ENCODE data around the gene EVI5L. TPM values are rescaled to one million over a fixed set of nuclear protein-coding genes. Genes with fewer than 3 reads are reported as not detected.
A peak's percentile ranks its signal among the peaks of the same experiment; 100 is the strongest.

EVI5L gene
- total and polyA plus RNA-seq, 2 of the 4 experiments (the other 2 are of a cell fraction) = 12.7 to 14.6 TPM

GRCh38 chr19:7795555-7796161 is 34.4 kb upstream of the EVI5L start (continued):
- TF ChIP-seq MXI1 (IDR thresholded peaks at IDR 0.05; ENCODE audit: borderline replicate concordance, low read depth, low read length) = no peak

- Histone ChIP-seq H3K9me3 (ENCODE audit: control insufficient read depth, insufficient read depth, low read length) (peaks cover 4% of the 10 kb centered on the region; the same call in 1 of the 2 replicates), H3K4me2 (ENCODE audit: low read depth, low read length) (peak overlapping the region; percentile 75), H3K27me3 (ENCODE audit: control insufficient read depth, insufficient read depth, low read length) (no peaks in the 10 kb centered on the region), H3K14ac (replicated peaks; ENCODE audit: low read depth, low read length) (no peak overlapping the region), H3K36me3 (ENCODE audit: control insufficient read depth, insufficient read depth, low read length) (no peaks in the 10 kb centered on the region), H3K9ac (ENCODE audit: low read depth, low read length) (no peak overlapping the region), H4K20me1 (ENCODE audit: insufficient read depth, low read length) (no peaks in the 10 kb centered on the region), H2BK15ac (ENCODE audit: low read depth, low read length) (no peak overlapping the region), H2AFZ (replicated peaks; ENCODE audit: low read length, poor library complexity) (peak overlapping the region; percentile 91), H2BK120ac (ENCODE audit: low read depth, low read length) (peak overlapping the region; percentile 27; the same call in 1 of the 2 replicates), H3K23ac (ENCODE audit: low read depth, low read length) (0 out of 2 replicates have a peak overlapping the region, but pooled peaks have one; percentile 8), H3K4me1 (ENCODE audit: control insufficient read depth, insufficient read depth, low read length) (peaks cover 6% of the 10 kb centered on the region), H4K5ac (ENCODE audit: low read depth, low read length) (no peak overlapping the region), H3K27ac (ENCODE audit: insufficient read depth, low read length) (no peak overlapping the region), H4K91ac (ENCODE audit: insufficient read depth, low read depth, low read length) (no peak overlapping the region), H4K8ac (ENCODE audit: low read depth in 2 of 2, low read length in 2 of 2) (peak overlapping the region in 1 of 2 experiments; percentile 54; a peak in 1 of 4 replicates), H3K18ac (ENCODE audit: low read depth, low read length) (no peak overlapping the region), H3K4me3 (ENCODE audit: insufficient read depth, low read depth, low read length) (peak overlapping the region; percentile 20), H3K9me1 (ENCODE audit: insufficient read depth, low read length) (0 out of 2 replicates have a peak, but pooled peaks cover 3% of the 10 kb centered on the region), H2BK20ac (ENCODE audit: low read depth, low read length) (0 out of 2 replicates have a peak overlapping the region, but pooled peaks have one; percentile 29), H2AK9ac (replicated peaks; ENCODE audit: low read depth, low read length, poor library complexity) (no peak overlapping the region), H3K4ac (ENCODE audit: low read depth, low read length) (no peak overlapping the region), H3K56ac (ENCODE audit: extremely low read depth, insufficient read depth, low read length) (no peak overlapping the region), H3K79me1 (ENCODE audit: low read depth in 1 of 2, low read length in 2 of 2) (no peaks in the 10 kb centered on the region), H2AK5ac (ENCODE audit: low read depth, low read length) (no peak overlapping the region), H2BK5ac (ENCODE audit: low read depth, low read length, poor library complexity, severe bottlenecking) (no peak overlapping the region)
- ATAC-seq (ENCODE audit: low read depth) (peak; percentile 89), DNase-seq (peak; percentile 81)
- TF ChIP-seq CTCF (conservative IDR thresholded peaks at IDR 0.05; ENCODE audit: low read depth, low read length) = peak; percentile 71
- TF ChIP-seq BHLHE40 (IDR thresholded peaks at IDR 0.05; ENCODE audit: low read depth, low read length) = peak; percentile 45; the same call in 1 of the 2 replicates
- peak; percentile 66; the same call in 1 of the 2 replicates for TF ChIP-seq CEBPB (IDR thresholded peaks at IDR 0.05; ENCODE audit: low read depth, low read length)
- TF ChIP-seq RAD21 (IDR thresholded peaks at IDR 0.05; ENCODE audit: low read length) = peak; percentile 78
- TF ChIP-seq ELK1 (IDR thresholded peaks at IDR 0.05; ENCODE audit: borderline replicate concordance, low read depth, low read length) = no peak
- no peak for TF ChIP-seq MAZ (IDR thresholded peaks at IDR 0.05; ENCODE audit: borderline replicate concordance, low read depth, low read length)
- peak; percentile 72 for TF ChIP-seq SMC3 (IDR thresholded peaks at IDR 0.05; ENCODE audit: low read depth, low read length)
- TF ChIP-seq NFE2L2 (IDR thresholded peaks at IDR 0.05; ENCODE audit: low read depth, low read length) = no peak
- ChIA-PET POLR2A (ENCODE audit: unreplicated experiment) (interaction anchor here (0.7 to 1.0 kb wide), 2 partner anchors 116 to 119 kb away, joined by 3 to 7 read pairs; partner anchors contain the start of gene TRAPPC5), CTCF (interaction anchor here (0.6 to 6.6 kb wide), 12 partner anchors 9 to 446 kb away, joined by 3 to 53 read pairs (median 4); partner anchors contain the start of genes STXBP2 and TRAPPC5)
- no TSS peak for BruUV-seq (replicated peaks)
- WGBS, 2 experiments (ENCODE audit: extremely low coverage in 2 of 2, insufficient read length in 1 of 2) = 8% methylated on average over 7 of the region's 34 CpGs; no CpG with 5 or more reads in 1 of the 2 experiments
- dilution Hi-C loops (cut with HindIII; ENCODE audit: low sequenced_read_pairs, unreplicated experiment) (no loop called here), in situ Hi-C loops (cut with MboI; ENCODE audit: low sequenced_read_pairs) (loop anchor here (5.0 to 25.0 kb wide), 4 partner anchors 115 to 687 kb away; partner anchors contain the start of gene TRAPPC5), intact Hi-C loops (cut with micrococcal nuclease) (loop anchor here (1.0 to 2.0 kb wide), 4 partner anchors 118 to 445 kb away; no protein-coding TSS in a partner anchor)
Observed at GRCh38 chr19:7799640-7800355, 30.2 kb upstream of the EVI5L start.
